HFFc6 (cell line): ENCODE results near the gene TMEM17. TPM values are rescaled to one million over a fixed set of nuclear protein-coding genes. Genes with fewer than 3 reads are reported as not detected.

Experiments
- DNase-seq: peaks from one replicate; pipeline ENCODE4 v3.0.0-alpha.2; 2018
- H3K27ac Mint-ChIP-seq: 2 replicates; pipeline ENCODE4 v1.8.0; 2020; ENCODE audit warnings: mild to moderate bottlenecking, mixed read lengths
- H3K27me3 Mint-ChIP-seq: 2 replicates; pipeline ENCODE4 v1.8.0; 2021; ENCODE audit warnings: mild to moderate bottlenecking, moderate library complexity, mixed read lengths; ENCODE audit not compliant: insufficient read depth
- H3K36me3 Mint-ChIP-seq: 2 replicates; pipeline ENCODE4 v1.8.0; 2021; ENCODE audit warnings: low read depth, mixed read lengths
- H3K4me1 Mint-ChIP-seq: 2 replicates; pipeline ENCODE4 v1.8.0; 2020; ENCODE audit warnings: low read depth, mixed read lengths
- H3K4me3 Mint-ChIP-seq: 2 replicates; pipeline ENCODE4 v1.8.0; 2020; ENCODE audit warnings: mild to moderate bottlenecking, moderate library complexity, mixed read lengths
- H3K9me3 Mint-ChIP-seq: 2 replicates; pipeline ENCODE4 v1.8.0; 2020; ENCODE audit warnings: mild to moderate bottlenecking, mixed read lengths
- total RNA-seq, 6 experiments: library from RNA; stranded (reverse); fragmentation: NEBNext Ultra II Directional; extraction: Animal tissue kit (Norgen Biotek cat#: 25700); gene quantifications; 2 replicates in 1 of 6; 3 replicates in 5 of 6; pipeline ENCODE4 v1.2.3, GENCODE V29; 2021
- TF ChIP-seq, protein P1 (sequence below): fragments of 200-600 bp; sonication (generic); IDR thresholded peaks from 2 replicates; pipeline ENCODE4 v1.5.0; 2021; ENCODE audit warnings: antibody characterized with exemption, mild to moderate bottlenecking

The TMEM17 gene
- total RNA-seq, 6 experiments from 2014 or later = 2.4 to 4.4 (median 3.4) TPM

DNA sequence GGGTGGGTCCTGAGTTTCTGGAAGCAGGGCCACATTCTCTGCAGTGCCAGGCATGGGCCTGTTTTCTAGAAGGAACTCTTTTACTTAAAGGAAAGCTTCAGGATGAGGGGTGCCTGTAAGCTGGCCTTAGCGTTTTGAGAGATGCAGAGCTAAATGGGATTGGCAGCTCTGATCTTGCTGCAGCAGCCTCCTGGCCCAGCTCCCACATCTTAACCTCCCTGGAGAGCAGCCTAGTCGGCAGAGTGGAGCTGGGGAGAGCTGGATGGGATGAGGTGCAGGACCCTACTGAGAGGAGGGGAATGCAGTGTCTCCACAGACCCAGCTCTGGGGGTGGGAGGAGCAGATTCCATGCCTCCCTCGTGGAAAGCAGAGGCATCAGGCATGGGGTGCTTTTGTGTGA, 52.0 kb downstream of the TMEM17 start:
- H3K27me3 Mint-ChIP-seq = peaks cover 3% of the 10 kb centered on the region; the same call in 1 of the 2 replicates
- TF ChIP-seq, protein P1, sequence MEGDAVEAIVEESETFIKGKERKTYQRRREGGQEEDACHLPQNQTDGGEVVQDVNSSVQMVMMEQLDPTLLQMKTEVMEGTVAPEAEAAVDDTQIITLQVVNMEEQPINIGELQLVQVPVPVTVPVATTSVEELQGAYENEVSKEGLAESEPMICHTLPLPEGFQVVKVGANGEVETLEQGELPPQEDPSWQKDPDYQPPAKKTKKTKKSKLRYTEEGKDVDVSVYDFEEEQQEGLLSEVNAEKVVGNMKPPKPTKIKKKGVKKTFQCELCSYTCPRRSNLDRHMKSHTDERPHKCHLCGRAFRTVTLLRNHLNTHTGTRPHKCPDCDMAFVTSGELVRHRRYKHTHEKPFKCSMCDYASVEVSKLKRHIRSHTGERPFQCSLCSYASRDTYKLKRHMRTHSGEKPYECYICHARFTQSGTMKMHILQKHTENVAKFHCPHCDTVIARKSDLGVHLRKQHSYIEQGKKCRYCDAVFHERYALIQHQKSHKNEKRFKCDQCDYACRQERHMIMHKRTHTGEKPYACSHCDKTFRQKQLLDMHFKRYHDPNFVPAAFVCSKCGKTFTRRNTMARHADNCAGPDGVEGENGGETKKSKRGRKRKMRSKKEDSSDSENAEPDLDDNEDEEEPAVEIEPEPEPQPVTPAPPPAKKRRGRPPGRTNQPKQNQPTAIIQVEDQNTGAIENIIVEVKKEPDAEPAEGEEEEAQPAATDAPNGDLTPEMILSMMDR = no peak
- no peak overlapping the region for H3K27ac Mint-ChIP-seq
- H3K4me3 Mint-ChIP-seq = no peak overlapping the region
- H3K4me1 Mint-ChIP-seq = peaks cover 24% of the 10 kb centered on the region
- no peaks in the 10 kb centered on the region for H3K9me3 Mint-ChIP-seq
- no peak for DNase-seq
- no peaks in the 10 kb centered on the region for H3K36me3 Mint-ChIP-seq

DNA sequence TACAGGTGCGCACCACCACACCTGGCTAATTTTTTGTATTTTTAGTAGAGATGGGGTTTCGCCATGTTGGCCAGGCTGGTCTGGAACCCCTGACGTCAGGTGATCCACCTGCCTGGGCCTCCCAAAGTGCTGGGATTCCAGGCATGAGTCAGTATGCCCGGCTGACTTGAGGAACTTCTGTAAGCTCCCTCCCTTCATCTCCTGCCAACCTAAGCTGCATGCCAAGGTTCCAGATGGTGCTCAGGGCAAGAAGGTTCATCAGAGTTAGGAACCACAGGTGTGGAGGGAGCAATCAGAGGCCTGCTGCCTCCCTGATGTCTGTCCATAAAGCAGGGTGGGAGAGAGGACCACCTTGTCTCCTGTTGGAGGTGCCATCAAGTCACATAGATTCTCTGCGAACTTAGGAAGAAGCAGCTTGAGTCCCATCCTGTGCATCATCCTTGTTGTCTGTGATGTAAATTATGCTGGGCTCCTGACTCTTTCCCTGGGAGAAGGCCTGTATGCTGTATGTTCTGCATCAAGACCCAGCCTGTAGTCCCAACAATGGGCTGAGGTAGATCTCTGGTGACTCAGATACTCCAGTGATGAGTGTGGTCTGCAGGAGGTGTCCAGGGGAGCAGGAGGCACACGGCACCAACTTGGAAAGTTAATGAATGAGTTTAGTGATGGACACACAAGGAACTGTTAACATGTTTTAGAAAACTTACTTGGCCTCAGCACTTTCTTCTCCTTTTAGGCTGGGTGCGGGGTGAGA, 53.1 kb downstream of the TMEM17 start:
- DNase-seq = no peak
- TF ChIP-seq, protein P1 = no peak
- H3K9me3 Mint-ChIP-seq = no peaks in the 10 kb centered on the region
- H3K4me1 Mint-ChIP-seq = peaks cover 17% of the 10 kb centered on the region
- H3K27ac Mint-ChIP-seq = no peak overlapping the region
- H3K27me3 Mint-ChIP-seq = peaks cover 3% of the 10 kb centered on the region; the same call in 1 of the 2 replicates
- H3K36me3 Mint-ChIP-seq = no peaks in the 10 kb centered on the region
- no peak overlapping the region for H3K4me3 Mint-ChIP-seq

DNA sequence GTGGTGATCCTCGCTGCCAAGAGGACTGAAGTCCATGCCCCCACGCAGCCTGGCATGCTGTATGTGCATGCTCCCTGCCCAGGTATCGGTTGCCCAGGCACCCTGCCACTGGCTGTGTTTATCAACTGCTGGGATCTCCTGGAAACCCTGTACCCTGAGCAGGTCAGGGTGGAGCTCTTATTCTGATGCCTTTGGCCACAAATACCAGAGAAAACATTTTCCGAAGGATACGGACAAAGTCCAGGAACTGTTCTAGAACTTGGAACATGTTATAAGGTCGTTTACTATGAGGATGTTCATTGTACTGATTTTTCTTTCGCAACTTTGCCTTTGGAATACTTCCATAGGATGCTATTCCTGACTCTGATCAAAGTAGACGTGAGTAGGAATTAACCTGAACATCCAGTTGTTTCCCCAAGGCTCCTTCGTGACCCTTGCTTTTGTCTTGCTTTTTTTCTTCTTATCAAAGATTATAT, 55.2 kb downstream of the TMEM17 start:
- no peaks in the 10 kb centered on the region for H3K36me3 Mint-ChIP-seq

More for the DNA sequence above, 55.2 kb downstream of the TMEM17 start:
- DNase-seq = no peak
- H3K4me1 Mint-ChIP-seq = peaks cover 7% of the 10 kb centered on the region
- TF ChIP-seq, protein P1 = no peak
- no peak overlapping the region for H3K4me3 Mint-ChIP-seq
- no peak overlapping the region for H3K27ac Mint-ChIP-seq
- H3K9me3 Mint-ChIP-seq = no peaks in the 10 kb centered on the region
- peaks cover 6% of the 10 kb centered on the region for H3K27me3 Mint-ChIP-seq

Other genes starting within 250 kb of the TMEM17 start
- gene EHBP1, start 199.5 kb upstream of the TMEM17 start, total RNA-seq = 10 to 100 TPM; 72.7 to 87.3 (median 80.6) TPM